Prostate gland (tissue), 2 donors: ENCODE data around the gene SGSM1.

Source experiments
- POLR2A ChIP-seq: fragments of 450-650 bp; IDR thresholded peaks from one replicate; pipeline ENCODE4 v1.6.1; 2016; ENCODE audit warnings: antibody characterized with exemption, mild to moderate bottlenecking
- TF ChIP-seq, protein P1 (sequence below), 4 experiments: fragments of 200-600 bp in 2 of 4; fragments of 450-650 bp in 2 of 4; sonication (generic) in 2 of 4; IDR thresholded peaks; 1 replicate in 3 of 4; 2 replicates in 1 of 4; pipeline ENCODE4 v1.5.1; 2016 to 2019; ENCODE audit warnings: antibody characterized with exemption in 4 of 4, mild to moderate bottlenecking in 2 of 4, moderate library complexity in 2 of 4

DNA sequence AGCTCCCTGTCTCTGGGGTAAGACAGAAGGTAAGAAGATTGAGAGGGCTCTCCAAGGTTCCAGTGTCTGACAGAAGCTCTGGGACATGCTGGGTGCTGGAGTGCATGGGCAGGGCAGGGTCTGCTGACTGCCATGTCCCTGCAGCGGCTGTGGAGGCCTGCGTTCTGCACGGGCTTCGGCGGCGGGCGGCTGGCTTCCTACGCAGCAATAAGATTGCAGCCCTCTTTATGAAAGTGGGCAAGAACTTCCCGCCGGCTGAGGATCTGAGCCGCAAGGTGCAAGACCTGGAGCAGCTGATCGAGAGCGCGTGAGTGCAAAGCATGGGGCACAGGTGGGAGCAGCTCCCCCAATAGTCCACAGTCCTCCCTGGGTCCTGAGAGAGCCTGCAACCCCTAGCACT lies 41.5 kb downstream of the SGSM1 start:
- TF ChIP-seq POLR2A: no peak
- TF ChIP-seq, protein P1, sequence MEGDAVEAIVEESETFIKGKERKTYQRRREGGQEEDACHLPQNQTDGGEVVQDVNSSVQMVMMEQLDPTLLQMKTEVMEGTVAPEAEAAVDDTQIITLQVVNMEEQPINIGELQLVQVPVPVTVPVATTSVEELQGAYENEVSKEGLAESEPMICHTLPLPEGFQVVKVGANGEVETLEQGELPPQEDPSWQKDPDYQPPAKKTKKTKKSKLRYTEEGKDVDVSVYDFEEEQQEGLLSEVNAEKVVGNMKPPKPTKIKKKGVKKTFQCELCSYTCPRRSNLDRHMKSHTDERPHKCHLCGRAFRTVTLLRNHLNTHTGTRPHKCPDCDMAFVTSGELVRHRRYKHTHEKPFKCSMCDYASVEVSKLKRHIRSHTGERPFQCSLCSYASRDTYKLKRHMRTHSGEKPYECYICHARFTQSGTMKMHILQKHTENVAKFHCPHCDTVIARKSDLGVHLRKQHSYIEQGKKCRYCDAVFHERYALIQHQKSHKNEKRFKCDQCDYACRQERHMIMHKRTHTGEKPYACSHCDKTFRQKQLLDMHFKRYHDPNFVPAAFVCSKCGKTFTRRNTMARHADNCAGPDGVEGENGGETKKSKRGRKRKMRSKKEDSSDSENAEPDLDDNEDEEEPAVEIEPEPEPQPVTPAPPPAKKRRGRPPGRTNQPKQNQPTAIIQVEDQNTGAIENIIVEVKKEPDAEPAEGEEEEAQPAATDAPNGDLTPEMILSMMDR (IDR thresholded peaks at IDR 0.05): no peak
